Nephron progenitor cell (in vitro differentiated cells): ENCODE measurements around the gene VPS13D.
A peak's percentile ranks its signal among the peaks of the same experiment; 100 is the strongest.
"Not testable (repeated sequence)": the region's sequence is repeated elsewhere in the genome, so short reads cannot be mapped to it uniquely, and the experiment has no call there.

Experiments used
- DNase-seq: peaks from one replicate; pipeline ENCODE4 v3.0.0; 2021
- H3K27ac Mint-ChIP-seq: 2 replicates; pipeline ENCODE4 v1.8.0; 2021; ENCODE audit warnings: mild to moderate bottlenecking, moderate library complexity, mixed read lengths
- H3K27me3 Mint-ChIP-seq: 2 replicates; pipeline ENCODE4 v1.8.0; 2021; ENCODE audit warnings: mild to moderate bottlenecking, low read depth, mixed read lengths; ENCODE audit not compliant: poor library complexity
- H3K36me3 Mint-ChIP-seq: 2 replicates; pipeline ENCODE4 v1.8.0; 2021; ENCODE audit warnings: low read depth, mixed read lengths
- H3K4me1 Mint-ChIP-seq: 2 replicates; pipeline ENCODE4 v1.8.0; 2021; ENCODE audit warnings: mixed read lengths
- H3K4me3 Mint-ChIP-seq: 2 replicates; pipeline ENCODE4 v1.8.0; 2021; ENCODE audit warnings: mild to moderate bottlenecking, moderate library complexity, mixed read lengths
- H3K9me3 Mint-ChIP-seq: 2 replicates; pipeline ENCODE4 v1.8.0; 2021; ENCODE audit warnings: mild to moderate bottlenecking, moderate library complexity, mixed read lengths
- CTCF ChIP-seq: fragments of 200-600 bp; sonication (generic); IDR thresholded peaks from 2 replicates; pipeline ENCODE4 v1.5.0; 2021; ENCODE audit warnings: antibody characterized with exemption

The VPS13D gene

GRCh38 chr1:12451560-12451900 lies 221.7 kb downstream of the VPS13D start:
- Mint-ChIP-seq H3K27me3 (no peaks in the 10 kb centered on the region), H3K36me3 (peaks cover 2% of the 10 kb centered on the region), H3K4me1 (peaks cover 81% of the 10 kb centered on the region), H3K4me3 (no peak overlapping the region), H3K27ac (no peak overlapping the region), H3K9me3 (no peaks in the 10 kb centered on the region)
- DNase-seq, result no peak
- no peak for TF ChIP-seq CTCF

GRCh38 chr1:12452262-12452661 lies 222.4 kb downstream of the VPS13D start:
- Mint-ChIP-seq H3K4me1 (peaks cover 87% of the 10 kb centered on the region), H3K9me3 (no peaks in the 10 kb centered on the region), H3K4me3 (no peak overlapping the region), H3K27me3 (no peaks in the 10 kb centered on the region), H3K36me3 (peaks cover 5% of the 10 kb centered on the region), H3K27ac (no peak overlapping the region)
- TF ChIP-seq CTCF, result no peak
- DNase-seq, result no peak

GRCh38 chr1:12453400-12454343 lies 223.8 kb downstream of the VPS13D start:
- H3K9me3 Mint-ChIP-seq, result no peaks in the 10 kb centered on the region
- no peak overlapping the region for H3K4me3 Mint-ChIP-seq
- peaks cover 78% of the 10 kb centered on the region for H3K4me1 Mint-ChIP-seq
- no peaks in the 10 kb centered on the region for H3K27me3 Mint-ChIP-seq
- peak overlapping the region; percentile 36 for H3K27ac Mint-ChIP-seq
- no peak for DNase-seq
- no peak for TF ChIP-seq CTCF
- peaks cover 5% of the 10 kb centered on the region for H3K36me3 Mint-ChIP-seq

- Mint-ChIP-seq H3K27me3 (no peaks in the 10 kb centered on the region), H3K9me3 (no peaks in the 10 kb centered on the region), H3K27ac (peak overlapping the region; percentile 79), H3K4me1 (peaks cover 67% of the 10 kb centered on the region), H3K4me3 (no peak overlapping the region), H3K36me3 (peaks cover 5% of the 10 kb centered on the region)
- no peak for DNase-seq
- no peak for TF ChIP-seq CTCF
Measured at GRCh38 chr1:12454406-12455391, 224.9 kb downstream of the VPS13D start.

GRCh38 chr1:12456081-12456480 lies 226.3 kb downstream of the VPS13D start:
- not testable (repeated sequence) for H3K9me3 Mint-ChIP-seq, H3K27me3 Mint-ChIP-seq, DNase-seq, H3K4me3 Mint-ChIP-seq, H3K27ac Mint-ChIP-seq, H3K36me3 Mint-ChIP-seq
- peaks cover 65% of the 10 kb centered on the region for H3K4me1 Mint-ChIP-seq

GRCh38 chr1:12456979-12457378 lies 227.1 kb downstream of the VPS13D start:
- Mint-ChIP-seq H3K4me1 (peaks cover 67% of the 10 kb centered on the region), H3K27ac (peak overlapping the region; percentile 51), H3K36me3 (peaks cover 5% of the 10 kb centered on the region), H3K9me3 (no peaks in the 10 kb centered on the region), H3K27me3 (peaks cover 3% of the 10 kb centered on the region), H3K4me3 (no peak overlapping the region)
- DNase-seq, result no peak
- TF ChIP-seq CTCF, result no peak
